Left kidney (tissue), 2 donors: ENCODE data around the gene MAPK9. TPM values are rescaled to one million over a fixed set of nuclear protein-coding genes. Genes with fewer than 3 reads are reported as not detected.

ENCODE experiments used
- DNase-seq: peaks from one replicate; pipeline ENCODE4 v3.0.0-alpha.2; 2013
- polyA plus RNA-seq: library from polyadenylated mRNA; unstranded; fragments of 120-200 nt; gene quantifications from one replicate; pipeline ENCODE4 v1.2.1, GENCODE V29; 2013; ENCODE audit not compliant: insufficient read length

MAPK9 gene
- polyA plus RNA-seq, 1 donor, result 44.1 TPM

- DNase-seq, result no peak
Observed at GRCh38 chr5:180296771-180297170, 4.9 kb upstream of the MAPK9 start.

- DNase-seq, result no peak
Observed at GRCh38 chr5:180294913-180295555, 3.2 kb upstream of the MAPK9 start.

- DNase-seq, result no peak
Observed at GRCh38 chr5:180294411-180294810, 2.5 kb upstream of the MAPK9 start.

GRCh38 chr5:180291234-180291940 lies 496 bp downstream of the MAPK9 start:
- DNase-seq, result no peak

- DNase-seq, result no peak
Observed at GRCh38 chr5:180290568-180291233, 1.2 kb downstream of the MAPK9 start.

- DNase-seq, result no peak
Observed at GRCh38 chr5:180289966-180290365, 1.9 kb downstream of the MAPK9 start.

- no peak for DNase-seq
Observed at GRCh38 chr5:180289433-180289832, 2.5 kb downstream of the MAPK9 start.

- no peak for DNase-seq
Observed at GRCh38 chr5:180287868-180288267, 4.0 kb downstream of the MAPK9 start.

- DNase-seq, result no peak
Observed at GRCh38 chr5:180287404-180287803, 4.5 kb downstream of the MAPK9 start.

- no peak for DNase-seq
Observed at GRCh38 chr5:180284149-180284548, 7.7 kb downstream of the MAPK9 start.

- DNase-seq, result no peak
Observed at GRCh38 chr5:180283026-180283615, 8.8 kb downstream of the MAPK9 start.

GRCh38 chr5:180282281-180282680 lies 9.6 kb downstream of the MAPK9 start:
- DNase-seq, result no peak

- DNase-seq, result no peak
Observed at GRCh38 chr5:180281706-180282105, 10.2 kb downstream of the MAPK9 start.

- no peak for DNase-seq
Observed at GRCh38 chr5:180274695-180275094, 17.2 kb downstream of the MAPK9 start.

GRCh38 chr5:180271221-180271620 lies 20.7 kb downstream of the MAPK9 start:
- no peak for DNase-seq

GRCh38 chr5:180259260-180259611 lies 32.6 kb downstream of the MAPK9 start:
- DNase-seq, result no peak

- no peak for DNase-seq
Observed at GRCh38 chr5:180253036-180253824, 38.7 kb downstream of the MAPK9 start.

GRCh38 chr5:180251887-180252286 lies 40.0 kb downstream of the MAPK9 start:
- DNase-seq, result no peak

- no peak for DNase-seq
Observed at GRCh38 chr5:180251141-180251540, 40.7 kb downstream of the MAPK9 start.

GRCh38 chr5:180250329-180250728 lies 41.6 kb downstream of the MAPK9 start:
- no peak for DNase-seq

- DNase-seq, result no peak
Observed at GRCh38 chr5:180241600-180241999, 50.3 kb downstream of the MAPK9 start.

GRCh38 chr5:180238631-180239030 lies 53.3 kb downstream of the MAPK9 start:
- DNase-seq, result no peak
